ENCODE measurements around the gene NCMAP. TPM values are rescaled to one million over a fixed set of nuclear protein-coding genes. Genes with fewer than 3 reads are reported as not detected.

NCMAP gene
- total RNA-seq, 1 donor from 2014 or later: not detected

DNA sequence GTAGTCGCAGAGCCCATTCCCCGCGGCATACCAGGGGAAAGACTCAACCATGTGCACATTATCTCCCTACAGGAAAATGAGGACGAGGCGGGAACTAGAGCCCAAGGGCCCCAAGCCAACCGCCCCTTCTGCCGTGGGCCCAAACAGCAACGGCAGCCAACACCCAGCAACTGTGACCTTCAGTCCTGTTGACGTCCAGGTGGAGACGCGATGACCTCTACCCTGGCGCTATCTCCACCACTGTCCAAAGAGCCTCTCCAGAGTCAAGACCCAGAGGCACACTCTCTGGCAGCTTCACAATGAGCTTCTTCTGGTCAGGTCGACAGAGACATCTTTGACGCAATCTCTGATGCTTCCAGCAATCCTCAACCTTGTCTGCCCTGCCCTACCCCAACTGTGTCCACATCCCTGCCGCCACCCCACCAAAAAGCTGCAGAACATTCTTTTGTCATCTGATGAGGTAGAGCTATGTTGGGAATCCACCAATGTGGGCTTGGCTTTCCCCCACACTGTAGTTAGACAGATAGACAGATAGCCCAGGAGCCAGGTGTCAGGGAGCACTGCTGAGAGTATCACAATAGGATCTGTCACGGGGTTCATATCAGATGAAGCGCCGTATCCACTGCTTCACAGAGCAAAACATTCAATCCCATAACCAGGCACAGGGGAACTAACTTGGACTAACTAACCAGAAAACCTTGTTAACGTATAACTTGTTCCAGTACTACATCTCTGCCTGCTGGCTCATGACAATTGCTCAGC lies 49.8 kb downstream of the NCMAP start:
- no peaks in the 10 kb centered on the region for H3K36me3 Mint-ChIP-seq (ENCODE audit: unreplicated experiment)
- no peak overlapping the region for H3K27ac Mint-ChIP-seq (ENCODE audit: unreplicated experiment)
- TF ChIP-seq, protein P1, sequence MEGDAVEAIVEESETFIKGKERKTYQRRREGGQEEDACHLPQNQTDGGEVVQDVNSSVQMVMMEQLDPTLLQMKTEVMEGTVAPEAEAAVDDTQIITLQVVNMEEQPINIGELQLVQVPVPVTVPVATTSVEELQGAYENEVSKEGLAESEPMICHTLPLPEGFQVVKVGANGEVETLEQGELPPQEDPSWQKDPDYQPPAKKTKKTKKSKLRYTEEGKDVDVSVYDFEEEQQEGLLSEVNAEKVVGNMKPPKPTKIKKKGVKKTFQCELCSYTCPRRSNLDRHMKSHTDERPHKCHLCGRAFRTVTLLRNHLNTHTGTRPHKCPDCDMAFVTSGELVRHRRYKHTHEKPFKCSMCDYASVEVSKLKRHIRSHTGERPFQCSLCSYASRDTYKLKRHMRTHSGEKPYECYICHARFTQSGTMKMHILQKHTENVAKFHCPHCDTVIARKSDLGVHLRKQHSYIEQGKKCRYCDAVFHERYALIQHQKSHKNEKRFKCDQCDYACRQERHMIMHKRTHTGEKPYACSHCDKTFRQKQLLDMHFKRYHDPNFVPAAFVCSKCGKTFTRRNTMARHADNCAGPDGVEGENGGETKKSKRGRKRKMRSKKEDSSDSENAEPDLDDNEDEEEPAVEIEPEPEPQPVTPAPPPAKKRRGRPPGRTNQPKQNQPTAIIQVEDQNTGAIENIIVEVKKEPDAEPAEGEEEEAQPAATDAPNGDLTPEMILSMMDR (IDR thresholded peaks at IDR 0.05): no peak
- peaks cover 33% of the 10 kb centered on the region for H3K27me3 Mint-ChIP-seq (ENCODE audit: unreplicated experiment)
- no peak overlapping the region for H3K4me3 Mint-ChIP-seq (ENCODE audit: unreplicated experiment)
- H3K9me3 Mint-ChIP-seq (ENCODE audit: unreplicated experiment): no peaks in the 10 kb centered on the region
- no peaks in the 10 kb centered on the region for H3K4me1 Mint-ChIP-seq (ENCODE audit: unreplicated experiment)
- DNase-seq (ENCODE audit: extremely low spot score, unreplicated experiment): no peak

DNA sequence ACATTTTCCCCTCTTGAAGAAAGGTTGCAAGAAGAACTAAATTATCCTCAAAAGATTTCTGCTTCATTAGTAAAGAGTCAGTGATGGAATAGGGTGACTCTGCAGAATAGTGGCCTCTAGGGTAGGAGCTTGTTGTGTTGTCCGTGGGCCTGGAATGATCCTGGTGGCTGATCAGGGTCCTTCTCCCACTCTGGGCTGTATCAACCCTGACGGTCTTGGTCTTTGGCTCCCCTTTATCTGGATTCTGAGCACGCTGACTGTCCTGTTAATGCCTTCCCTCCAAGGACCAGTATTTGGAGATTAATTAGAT lies 50.4 kb downstream of the NCMAP start:
- no peaks in the 10 kb centered on the region for H3K9me3 Mint-ChIP-seq (ENCODE audit: unreplicated experiment)
- no peak for DNase-seq (ENCODE audit: extremely low spot score, unreplicated experiment)
- H3K4me1 Mint-ChIP-seq (ENCODE audit: unreplicated experiment): no peaks in the 10 kb centered on the region
- H3K27me3 Mint-ChIP-seq (ENCODE audit: unreplicated experiment): peaks cover 36% of the 10 kb centered on the region
- TF ChIP-seq, protein P1 (IDR thresholded peaks at IDR 0.05): no peak
- no peak overlapping the region for H3K27ac Mint-ChIP-seq (ENCODE audit: unreplicated experiment)
- no peak overlapping the region for H3K4me3 Mint-ChIP-seq (ENCODE audit: unreplicated experiment)
- no peaks in the 10 kb centered on the region for H3K36me3 Mint-ChIP-seq (ENCODE audit: unreplicated experiment)

DNA sequence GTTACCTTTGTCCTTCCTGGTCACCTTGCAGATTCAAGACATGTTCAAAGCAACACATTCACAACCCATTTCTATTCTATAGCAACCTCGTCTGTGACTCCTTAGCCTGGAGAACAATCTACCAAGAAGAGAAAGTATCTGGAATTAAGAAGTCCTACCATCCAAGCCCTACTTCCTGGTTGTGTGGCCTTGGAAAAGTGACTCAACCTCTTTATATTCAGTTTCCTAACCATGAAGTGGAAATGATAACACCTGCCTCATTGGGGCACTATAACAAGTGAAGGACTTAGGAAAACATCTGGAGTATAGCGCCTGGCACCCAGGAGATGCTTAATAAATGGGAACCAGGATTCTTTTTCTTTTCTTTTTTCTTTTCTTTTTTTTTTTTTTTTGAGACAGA lies 50.7 kb downstream of the NCMAP start:
- H3K4me1 Mint-ChIP-seq (ENCODE audit: unreplicated experiment): no peaks in the 10 kb centered on the region
- TF ChIP-seq, protein P1 (IDR thresholded peaks at IDR 0.05): no peak
- no peaks in the 10 kb centered on the region for H3K9me3 Mint-ChIP-seq (ENCODE audit: unreplicated experiment)
- no peak for DNase-seq (ENCODE audit: extremely low spot score, unreplicated experiment)
- no peak overlapping the region for H3K27ac Mint-ChIP-seq (ENCODE audit: unreplicated experiment)
- peaks cover 39% of the 10 kb centered on the region for H3K27me3 Mint-ChIP-seq (ENCODE audit: unreplicated experiment)
- no peak overlapping the region for H3K4me3 Mint-ChIP-seq (ENCODE audit: unreplicated experiment)
- H3K36me3 Mint-ChIP-seq (ENCODE audit: unreplicated experiment): no peaks in the 10 kb centered on the region

DNA sequence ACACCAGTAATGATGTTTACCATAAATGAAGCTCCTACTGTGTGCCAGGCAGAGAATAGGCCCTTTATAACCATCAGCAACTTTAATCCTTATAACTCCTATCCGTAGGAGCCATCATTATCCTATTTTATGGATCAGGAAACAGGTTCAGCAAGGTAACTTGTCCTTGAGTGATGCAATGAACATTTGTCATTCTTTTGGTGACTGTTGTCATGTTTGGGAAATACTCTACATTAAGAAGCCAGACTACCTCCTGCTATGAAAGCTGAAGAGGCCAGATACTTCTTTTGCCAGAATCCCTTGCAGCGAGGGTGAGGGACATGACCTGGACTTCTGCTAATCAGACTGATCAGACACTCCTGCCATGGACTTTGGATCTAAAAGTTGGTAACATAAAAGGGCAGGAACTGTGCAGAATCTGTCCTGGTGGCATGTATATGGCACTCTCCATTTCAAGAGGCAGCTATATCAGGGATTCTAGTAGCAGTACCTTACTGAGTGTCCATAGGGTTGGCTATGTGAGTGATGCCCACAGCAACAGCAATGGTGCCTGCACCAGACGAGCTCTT lies 54.1 kb downstream of the NCMAP start:
- Mint-ChIP-seq H3K9me3 (ENCODE audit: unreplicated experiment) (no peaks in the 10 kb centered on the region), H3K27ac (ENCODE audit: unreplicated experiment) (no peak overlapping the region), H3K27me3 (ENCODE audit: unreplicated experiment) (peaks cover 59% of the 10 kb centered on the region), H3K36me3 (ENCODE audit: unreplicated experiment) (no peaks in the 10 kb centered on the region), H3K4me1 (ENCODE audit: unreplicated experiment) (no peaks in the 10 kb centered on the region), H3K4me3 (ENCODE audit: unreplicated experiment) (no peak overlapping the region)
- no peak for DNase-seq (ENCODE audit: extremely low spot score, unreplicated experiment)
- TF ChIP-seq, protein P1 (IDR thresholded peaks at IDR 0.05): no peak

DNA sequence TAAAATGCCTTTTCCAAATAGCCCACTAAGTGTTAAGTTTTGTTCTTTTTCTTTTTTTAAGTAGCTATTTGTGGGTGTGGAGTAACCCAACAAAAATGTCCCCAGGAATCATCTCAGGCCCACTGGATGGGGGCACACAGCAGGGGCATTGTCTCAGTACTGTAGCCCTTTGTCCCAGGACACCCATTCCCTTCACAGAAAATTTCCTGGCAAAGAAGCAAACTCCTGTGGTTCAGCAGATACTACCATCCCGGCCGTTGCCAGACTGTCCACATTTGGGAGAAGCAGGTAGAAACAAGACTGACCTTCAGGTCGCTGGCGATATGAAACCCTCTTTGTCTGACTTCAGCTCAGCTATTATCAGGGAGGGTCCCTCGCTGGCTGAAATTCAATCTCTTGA lies 63.5 kb downstream of the NCMAP start:
- peaks cover 4% of the 10 kb centered on the region for H3K4me1 Mint-ChIP-seq (ENCODE audit: unreplicated experiment)
- H3K4me3 Mint-ChIP-seq (ENCODE audit: unreplicated experiment): no peak overlapping the region
- no peaks in the 10 kb centered on the region for H3K36me3 Mint-ChIP-seq (ENCODE audit: unreplicated experiment)
- H3K27ac Mint-ChIP-seq (ENCODE audit: unreplicated experiment): no peak overlapping the region
- TF ChIP-seq, protein P1 (IDR thresholded peaks at IDR 0.05): no peak
- H3K27me3 Mint-ChIP-seq (ENCODE audit: unreplicated experiment): peaks cover 48% of the 10 kb centered on the region
- peaks cover 6% of the 10 kb centered on the region for H3K9me3 Mint-ChIP-seq (ENCODE audit: unreplicated experiment)
- DNase-seq (ENCODE audit: extremely low spot score, unreplicated experiment): peak; percentile 42
